ENCODE measurements around the gene LYPD6B.

Gene LYPD6B

GRCh38 chr2:149132339-149132738 is 93.8 kb downstream of the LYPD6B start:
- DNase-seq: no peak

- no peak for DNase-seq
These were observed 94.4 kb downstream of the LYPD6B start for GRCh38 chr2:149132901-149133300.

GRCh38 chr2:149134335-149134923 is 95.9 kb downstream of the LYPD6B start:
- DNase-seq: no peak

- DNase-seq: no peak
These were observed 97.6 kb downstream of the LYPD6B start for GRCh38 chr2:149136111-149136510.

- DNase-seq: no peak
These were observed 102.5 kb downstream of the LYPD6B start for GRCh38 chr2:149141046-149141445.

- no peak for DNase-seq
These were observed 105.2 kb downstream of the LYPD6B start for GRCh38 chr2:149143734-149144133.

- no peak for DNase-seq
These were observed 107.1 kb downstream of the LYPD6B start for GRCh38 chr2:149145314-149146295.

GRCh38 chr2:149146876-149147275 is 108.4 kb downstream of the LYPD6B start:
- DNase-seq: no peak

- no peak for DNase-seq
These were observed 109.9 kb downstream of the LYPD6B start for GRCh38 chr2:149148194-149149006.

GRCh38 chr2:149149007-149149297 is 110.5 kb downstream of the LYPD6B start:
- no peak for DNase-seq

- no peak for DNase-seq
These were observed 114.0 kb downstream of the LYPD6B start for GRCh38 chr2:149152469-149152953.

- no peak for DNase-seq
These were observed 116.9 kb downstream of the LYPD6B start for GRCh38 chr2:149155196-149155969.

GRCh38 chr2:149155988-149156387 is 117.5 kb downstream of the LYPD6B start:
- no peak for DNase-seq

GRCh38 chr2:149156971-149157740 is 118.7 kb downstream of the LYPD6B start:
- DNase-seq: peak; percentile 4

- no peak for DNase-seq
These were observed 120.5 kb downstream of the LYPD6B start for GRCh38 chr2:149158957-149159356.

- no peak for DNase-seq
These were observed 121.7 kb downstream of the LYPD6B start for GRCh38 chr2:149160195-149160594.

- DNase-seq: no peak
These were observed 122.3 kb downstream of the LYPD6B start for GRCh38 chr2:149160701-149161217.

- no peak for DNase-seq
These were observed 123.2 kb downstream of the LYPD6B start for GRCh38 chr2:149161481-149162225.

GRCh38 chr2:149164296-149164695 is 125.8 kb downstream of the LYPD6B start:
- DNase-seq: no peak

GRCh38 chr2:149164827-149165226 is 126.3 kb downstream of the LYPD6B start:
- DNase-seq: no peak
